Measurements from ENCODE around the gene SDHAF1.

Gene SDHAF1

GRCh38 chr19:35987571-35987896 lies 7.5 kb upstream of the SDHAF1 start:
- Histone ChIP-seq H3K4me1 (ENCODE audit: control insufficient read depth, insufficient read depth, low read length, unreplicated experiment) (no peaks in the 10 kb centered on the region), H3K4me3 (ENCODE audit: low read depth, low read length) (no peak overlapping the region), H3K27ac (ENCODE audit: low read depth, low read length) (no peak overlapping the region), H3K36me3 (ENCODE audit: insufficient read depth, low read length) (no peaks in the 10 kb centered on the region), H2AFZ (ENCODE audit: low read length, unreplicated experiment) (no peak overlapping the region), H3K79me2 (ENCODE audit: control insufficient read depth, insufficient read depth, low read length, unreplicated experiment) (no peaks in the 10 kb centered on the region), H3K27me3 (ENCODE audit: insufficient read depth, low read length) (peaks cover 26% of the 10 kb centered on the region)

- no peaks in the 10 kb centered on the region for H3K79me2 ChIP-seq (ENCODE audit: control insufficient read depth, insufficient read depth, low read length, unreplicated experiment)
- H3K4me1 ChIP-seq (ENCODE audit: control insufficient read depth, insufficient read depth, low read length, unreplicated experiment): no peaks in the 10 kb centered on the region
- H2AFZ ChIP-seq (ENCODE audit: low read length, unreplicated experiment): no peak overlapping the region
- no peak overlapping the region for H3K4me3 ChIP-seq (ENCODE audit: low read depth, low read length)
- no peak overlapping the region for H3K27ac ChIP-seq (ENCODE audit: low read depth, low read length)
- no peaks in the 10 kb centered on the region for H3K36me3 ChIP-seq (ENCODE audit: insufficient read depth, low read length)
- peaks cover 21% of the 10 kb centered on the region for H3K27me3 ChIP-seq (ENCODE audit: insufficient read depth, low read length)
Observed at GRCh38 chr19:35988824-35989223, 6.2 kb upstream of the SDHAF1 start.

GRCh38 chr19:35990156-35990555 lies 4.8 kb upstream of the SDHAF1 start:
- Histone ChIP-seq H3K27me3 (ENCODE audit: insufficient read depth, low read length) (peaks cover 21% of the 10 kb centered on the region), H3K27ac (ENCODE audit: low read depth, low read length) (no peak overlapping the region), H3K4me1 (ENCODE audit: control insufficient read depth, insufficient read depth, low read length, unreplicated experiment) (no peaks in the 10 kb centered on the region), H2AFZ (ENCODE audit: low read length, unreplicated experiment) (no peak overlapping the region), H3K36me3 (ENCODE audit: insufficient read depth, low read length) (no peaks in the 10 kb centered on the region), H3K79me2 (ENCODE audit: control insufficient read depth, insufficient read depth, low read length, unreplicated experiment) (no peaks in the 10 kb centered on the region), H3K4me3 (ENCODE audit: low read depth, low read length) (no peak overlapping the region)

GRCh38 chr19:35990771-35991730 lies 3.9 kb upstream of the SDHAF1 start:
- Histone ChIP-seq H2AFZ (ENCODE audit: low read length, unreplicated experiment) (no peak overlapping the region), H3K4me3 (ENCODE audit: low read depth, low read length) (no peak overlapping the region), H3K4me1 (ENCODE audit: control insufficient read depth, insufficient read depth, low read length, unreplicated experiment) (no peaks in the 10 kb centered on the region), H3K27ac (ENCODE audit: low read depth, low read length) (no peak overlapping the region), H3K79me2 (ENCODE audit: control insufficient read depth, insufficient read depth, low read length, unreplicated experiment) (peaks cover 7% of the 10 kb centered on the region), H3K27me3 (ENCODE audit: insufficient read depth, low read length) (peaks cover 20% of the 10 kb centered on the region), H3K36me3 (ENCODE audit: insufficient read depth, low read length) (no peaks in the 10 kb centered on the region)

- H3K27ac ChIP-seq (ENCODE audit: low read depth, low read length): no peak overlapping the region
- H3K4me3 ChIP-seq (ENCODE audit: low read depth, low read length): no peak overlapping the region
- no peaks in the 10 kb centered on the region for H3K4me1 ChIP-seq (ENCODE audit: control insufficient read depth, insufficient read depth, low read length, unreplicated experiment)
- H3K79me2 ChIP-seq (ENCODE audit: control insufficient read depth, insufficient read depth, low read length, unreplicated experiment): peaks cover 13% of the 10 kb centered on the region
- H3K27me3 ChIP-seq (ENCODE audit: insufficient read depth, low read length): peaks cover 12% of the 10 kb centered on the region
- no peak overlapping the region for H2AFZ ChIP-seq (ENCODE audit: low read length, unreplicated experiment)
- no peaks in the 10 kb centered on the region for H3K36me3 ChIP-seq (ENCODE audit: insufficient read depth, low read length)
Observed at GRCh38 chr19:35991731-35992450, 3.1 kb upstream of the SDHAF1 start.

GRCh38 chr19:35992907-35993765 lies 1.9 kb upstream of the SDHAF1 start:
- no peak overlapping the region for H3K27ac ChIP-seq (ENCODE audit: low read depth, low read length)
- no peaks in the 10 kb centered on the region for H3K4me1 ChIP-seq (ENCODE audit: control insufficient read depth, insufficient read depth, low read length, unreplicated experiment)
- H3K36me3 ChIP-seq (ENCODE audit: insufficient read depth, low read length): no peaks in the 10 kb centered on the region
- H2AFZ ChIP-seq (ENCODE audit: low read length, unreplicated experiment): no peak overlapping the region
- H3K27me3 ChIP-seq (ENCODE audit: insufficient read depth, low read length): peaks cover 9% of the 10 kb centered on the region; the same call in 1 of the 2 replicates
- H3K4me3 ChIP-seq (ENCODE audit: low read depth, low read length): no peak overlapping the region
- peaks cover 13% of the 10 kb centered on the region for H3K79me2 ChIP-seq (ENCODE audit: control insufficient read depth, insufficient read depth, low read length, unreplicated experiment)

- peak overlapping the region; percentile 66 for H3K4me3 ChIP-seq (ENCODE audit: low read depth, low read length)
- peak overlapping the region; percentile 50 for H2AFZ ChIP-seq (ENCODE audit: low read length, unreplicated experiment)
- H3K27me3 ChIP-seq (ENCODE audit: insufficient read depth, low read length): peaks cover 3% of the 10 kb centered on the region; the same call in 1 of the 2 replicates
- no peak overlapping the region for H3K27ac ChIP-seq (ENCODE audit: low read depth, low read length)
- no peaks in the 10 kb centered on the region for H3K4me1 ChIP-seq (ENCODE audit: control insufficient read depth, insufficient read depth, low read length, unreplicated experiment)
- no peaks in the 10 kb centered on the region for H3K36me3 ChIP-seq (ENCODE audit: insufficient read depth, low read length)
- H3K79me2 ChIP-seq (ENCODE audit: control insufficient read depth, insufficient read depth, low read length, unreplicated experiment): peaks cover 13% of the 10 kb centered on the region
Observed at GRCh38 chr19:35993923-35994598, 927 bp upstream of the SDHAF1 start.

- H3K4me1 ChIP-seq (ENCODE audit: control insufficient read depth, insufficient read depth, low read length, unreplicated experiment): peaks cover 6% of the 10 kb centered on the region
- H3K27ac ChIP-seq (ENCODE audit: low read depth, low read length): no peak overlapping the region
- H3K4me3 ChIP-seq (ENCODE audit: low read depth, low read length): 0 out of 2 replicates have a peak overlapping the region, but pooled peaks have one; percentile 94
- H3K27me3 ChIP-seq (ENCODE audit: insufficient read depth, low read length): no peaks in the 10 kb centered on the region
- peaks cover 13% of the 10 kb centered on the region for H3K79me2 ChIP-seq (ENCODE audit: control insufficient read depth, insufficient read depth, low read length, unreplicated experiment)
- H3K36me3 ChIP-seq (ENCODE audit: insufficient read depth, low read length): no peaks in the 10 kb centered on the region
- H2AFZ ChIP-seq (ENCODE audit: low read length, unreplicated experiment): no peak overlapping the region
Observed at GRCh38 chr19:35996777-35997176, 1.8 kb downstream of the SDHAF1 start.

- no peak overlapping the region for H3K27ac ChIP-seq (ENCODE audit: low read depth, low read length)
- no peaks in the 10 kb centered on the region for H3K27me3 ChIP-seq (ENCODE audit: insufficient read depth, low read length)
- H3K4me3 ChIP-seq (ENCODE audit: low read depth, low read length): no peak overlapping the region
- peaks cover under 1% of the 10 kb centered on the region for H3K79me2 ChIP-seq (ENCODE audit: control insufficient read depth, insufficient read depth, low read length, unreplicated experiment)
- H3K4me1 ChIP-seq (ENCODE audit: control insufficient read depth, insufficient read depth, low read length, unreplicated experiment): peaks cover 6% of the 10 kb centered on the region
- no peaks in the 10 kb centered on the region for H3K36me3 ChIP-seq (ENCODE audit: insufficient read depth, low read length)
- H2AFZ ChIP-seq (ENCODE audit: low read length, unreplicated experiment): no peak overlapping the region
Observed at GRCh38 chr19:36001605-36002004, 6.6 kb downstream of the SDHAF1 start.

- no peaks in the 10 kb centered on the region for H3K27me3 ChIP-seq (ENCODE audit: insufficient read depth, low read length)
- no peak overlapping the region for H3K27ac ChIP-seq (ENCODE audit: low read depth, low read length)
- H3K4me1 ChIP-seq (ENCODE audit: control insufficient read depth, insufficient read depth, low read length, unreplicated experiment): peaks cover 6% of the 10 kb centered on the region
- no peaks in the 10 kb centered on the region for H3K79me2 ChIP-seq (ENCODE audit: control insufficient read depth, insufficient read depth, low read length, unreplicated experiment)
- no peak overlapping the region for H2AFZ ChIP-seq (ENCODE audit: low read length, unreplicated experiment)
- H3K36me3 ChIP-seq (ENCODE audit: insufficient read depth, low read length): no peaks in the 10 kb centered on the region
- no peak overlapping the region for H3K4me3 ChIP-seq (ENCODE audit: low read depth, low read length)
Observed at GRCh38 chr19:36003284-36003683, 8.3 kb downstream of the SDHAF1 start.
